ENCODE measurements around the gene ROBO1. TPM values are rescaled to one million over a fixed set of nuclear protein-coding genes. Genes with fewer than 3 reads are reported as not detected.

Gene ROBO1
- total RNA-seq, 1 donor from 2014 or later = 10.8 TPM

DNA sequence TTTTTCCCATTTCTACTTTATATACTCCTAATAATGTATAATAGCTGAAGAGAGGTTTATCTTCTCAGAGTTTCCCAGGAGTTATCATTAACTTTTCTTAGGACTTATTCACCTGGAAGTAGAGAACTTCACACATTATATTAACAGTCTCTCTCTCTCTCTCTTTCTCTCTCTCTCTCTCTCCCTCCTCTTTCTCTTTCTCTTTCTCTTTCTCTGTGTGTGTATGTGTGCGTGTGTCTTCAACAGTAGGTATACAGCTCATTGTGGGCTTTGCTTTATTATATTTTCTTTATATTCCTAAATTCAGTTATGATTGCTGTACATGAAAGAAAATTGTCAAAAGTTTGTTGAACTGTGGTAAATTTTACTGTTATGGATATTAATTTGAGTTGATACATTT lies 353.8 kb downstream of the ROBO1 start:
- DNase-seq (ENCODE audit: missing footprints) = no peak
- ATAC-seq = no peak
- intact Hi-C loops (cut with DNase I) = no loop called here

DNA sequence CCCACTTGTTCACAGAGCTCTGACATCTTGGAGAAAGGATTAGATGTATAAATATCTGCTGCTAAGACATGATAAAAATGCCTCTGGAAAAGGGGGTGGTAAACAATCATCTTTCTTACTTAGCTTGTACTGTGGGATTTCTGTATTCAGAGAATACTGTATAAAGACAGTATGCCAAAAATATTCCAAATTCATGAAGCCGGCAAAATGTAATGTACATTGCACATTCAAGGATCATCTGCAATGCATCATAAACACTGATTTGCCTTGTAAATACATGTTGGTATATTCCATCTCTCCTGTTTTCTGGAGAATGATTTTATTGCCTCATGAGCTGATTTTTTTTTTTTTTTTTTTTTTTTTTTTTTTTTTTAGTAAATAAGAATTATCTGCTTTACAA lies 355.3 kb downstream of the ROBO1 start:
- intact Hi-C loops (cut with DNase I) = no loop called here
- ATAC-seq = no peak
- DNase-seq (ENCODE audit: missing footprints) = no peak

DNA sequence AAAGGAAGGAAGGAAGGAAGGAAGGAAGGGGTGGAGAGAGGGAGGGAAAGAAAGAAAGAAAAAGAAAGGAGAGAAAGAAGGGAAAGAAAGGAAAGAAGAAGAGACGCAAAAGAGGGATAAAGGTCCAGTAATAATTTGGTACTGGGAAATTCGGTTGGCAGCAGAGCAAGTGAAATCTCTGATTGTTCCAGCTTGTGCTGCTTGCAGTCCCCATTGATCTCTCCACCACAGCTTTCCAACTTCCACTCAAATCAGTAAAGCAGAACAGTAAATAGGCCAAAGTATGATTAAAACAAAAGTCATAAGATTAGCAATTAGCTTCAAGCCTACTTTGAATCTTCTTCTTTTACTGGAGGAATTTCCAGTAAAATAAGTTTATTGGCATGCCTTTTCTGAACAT lies 357.2 kb downstream of the ROBO1 start:
- intact Hi-C loops (cut with DNase I) = no loop called here
- ATAC-seq = no peak
- DNase-seq (ENCODE audit: missing footprints) = no peak

DNA sequence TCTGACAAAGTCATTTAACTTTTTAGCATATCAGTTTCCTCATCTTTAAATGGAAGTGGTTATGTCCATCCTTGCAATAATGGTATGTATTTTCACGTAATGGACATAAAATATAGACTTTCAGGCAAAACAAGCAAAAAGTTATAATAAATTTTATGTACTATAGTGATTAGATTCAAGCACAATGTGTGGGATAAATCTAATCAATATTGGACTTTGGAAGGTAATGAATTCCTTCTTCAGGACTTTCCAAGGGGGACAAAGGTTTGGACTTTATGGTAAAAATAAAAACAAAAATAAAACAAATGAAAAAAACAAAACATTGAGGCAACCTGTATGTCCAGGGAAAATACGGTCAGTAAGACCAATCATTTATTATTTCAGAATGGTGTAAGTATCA lies 357.7 kb downstream of the ROBO1 start:
- intact Hi-C loops (cut with DNase I) = no loop called here
- DNase-seq (ENCODE audit: missing footprints) (no peak), ATAC-seq (no peak)

DNA sequence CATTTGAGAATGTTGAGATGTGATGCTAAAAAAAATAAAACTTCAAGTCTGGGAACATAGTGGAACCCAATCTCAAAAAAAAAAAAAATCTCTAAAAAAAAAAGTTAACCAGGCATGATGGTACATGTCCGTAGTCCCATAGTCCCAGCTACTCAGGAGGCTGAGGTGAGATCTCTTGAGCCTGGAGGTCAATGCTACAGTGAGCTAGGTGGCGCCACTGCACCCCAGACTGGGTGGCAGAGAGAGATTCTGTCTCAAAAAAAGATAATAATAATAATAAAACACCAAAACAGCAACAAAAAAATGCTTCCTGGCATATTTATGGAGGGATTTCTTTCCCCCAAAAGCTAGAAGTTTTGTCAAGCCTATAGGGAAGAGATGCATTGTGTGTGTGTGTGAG lies 361.6 kb downstream of the ROBO1 start:
- intact Hi-C loops (cut with DNase I) = no loop called here
- ATAC-seq (no peak), DNase-seq (ENCODE audit: missing footprints) (no peak)

DNA sequence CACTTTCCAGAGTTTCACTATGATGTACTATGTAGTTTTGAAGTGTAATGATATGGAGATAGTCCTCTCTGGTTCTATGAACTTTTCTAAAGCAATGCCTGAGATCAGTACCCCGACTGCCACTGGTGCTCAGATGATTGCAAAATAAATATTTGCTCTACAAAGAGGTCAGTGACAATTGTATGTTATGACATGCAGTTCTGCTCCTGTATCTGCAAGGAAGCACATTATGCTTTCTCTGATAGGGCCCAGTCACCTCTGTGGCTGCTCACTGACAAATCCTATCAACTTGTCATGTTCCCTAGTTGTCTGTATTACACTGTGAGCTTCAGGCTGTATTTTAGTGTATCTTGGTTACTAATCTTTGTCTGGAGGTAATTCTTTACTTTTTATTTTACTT lies 362.6 kb downstream of the ROBO1 start:
- intact Hi-C loops (cut with DNase I) = no loop called here
- ATAC-seq (no peak), DNase-seq (ENCODE audit: missing footprints) (no peak)

DNA sequence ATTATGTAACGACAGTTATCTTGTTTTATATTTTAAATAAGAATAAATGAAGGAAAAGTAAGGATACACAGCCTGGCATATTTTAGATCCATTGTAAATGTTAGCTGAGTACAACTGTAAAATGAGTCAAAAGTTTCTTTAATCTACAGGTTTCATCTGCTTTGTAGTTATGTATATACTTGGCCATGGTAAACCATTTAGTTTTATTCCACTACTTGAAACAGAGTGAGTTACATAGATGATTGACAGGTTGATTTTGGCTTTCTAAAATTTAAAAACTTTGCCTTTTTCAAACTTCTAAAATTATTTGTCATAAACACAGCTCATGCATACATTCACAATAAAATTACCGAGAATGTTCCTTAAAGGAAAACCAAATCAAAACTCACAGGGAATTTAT lies 371.2 kb downstream of the ROBO1 start:
- intact Hi-C loops (cut with DNase I) = no loop called here
- DNase-seq (ENCODE audit: missing footprints) = no peak
- no peak for ATAC-seq

DNA sequence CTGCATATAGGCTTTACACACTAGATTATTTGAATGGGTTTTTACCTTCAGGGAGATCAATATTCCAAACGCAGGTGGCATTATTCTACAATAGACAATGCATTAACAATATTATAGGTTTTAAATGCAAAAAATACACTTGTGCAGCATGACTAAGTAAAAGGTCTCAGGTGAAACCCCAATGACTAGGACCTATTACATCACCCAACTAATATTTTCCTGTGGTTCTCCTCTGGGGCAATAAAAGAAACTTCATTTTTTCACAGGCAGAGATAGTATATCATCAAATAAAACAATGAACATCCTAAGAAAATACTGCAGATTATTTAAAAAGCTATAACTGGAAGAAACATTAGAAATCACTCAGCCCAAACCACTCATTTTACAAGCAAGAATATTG lies 375.3 kb downstream of the ROBO1 start:
- intact Hi-C loops (cut with DNase I) = no loop called here
- no peak for ATAC-seq
- DNase-seq (ENCODE audit: missing footprints) = no peak

DNA sequence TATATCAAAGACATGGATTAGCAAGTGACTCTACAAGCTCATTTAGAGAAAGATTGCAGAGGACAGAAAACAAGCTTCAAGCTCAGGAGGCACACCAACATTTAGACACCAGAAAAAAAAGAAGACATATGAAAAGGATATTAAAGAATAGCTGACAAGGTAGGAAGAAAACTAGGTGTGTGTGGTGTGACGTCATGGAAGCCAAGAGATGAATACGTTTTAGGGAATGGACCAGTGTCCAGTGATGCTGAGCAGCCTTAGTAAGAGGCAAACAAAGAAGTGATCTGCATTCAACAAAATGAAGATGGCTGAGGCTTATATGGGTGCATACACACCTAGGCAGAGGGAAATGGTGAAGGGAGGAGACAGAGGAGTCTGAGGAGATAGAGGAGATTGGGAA lies 377.4 kb downstream of the ROBO1 start:
- intact Hi-C loops (cut with DNase I) = no loop called here
- no peak for DNase-seq (ENCODE audit: missing footprints)
- no peak for ATAC-seq

DNA sequence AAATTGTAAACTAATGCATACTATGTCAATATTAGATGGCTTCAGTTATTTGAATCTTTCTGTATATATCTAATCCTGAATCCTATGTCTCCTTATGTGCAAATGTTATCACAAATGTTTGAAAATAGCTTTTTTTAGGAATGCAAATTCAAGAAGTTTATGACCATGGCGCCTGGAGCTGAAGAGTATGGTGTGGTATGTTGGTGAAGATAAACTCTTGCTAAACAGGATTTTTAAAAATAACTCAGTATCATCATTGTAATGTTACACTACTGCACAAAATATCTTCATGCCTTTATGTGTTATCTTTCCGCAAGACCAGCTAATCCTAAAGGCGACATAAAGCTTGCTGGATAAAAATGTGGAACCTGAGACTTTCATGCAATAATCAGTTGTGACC lies 382.6 kb downstream of the ROBO1 start:
- intact Hi-C loops (cut with DNase I) = no loop called here
- no peak for DNase-seq (ENCODE audit: missing footprints)
- ATAC-seq = no peak

DNA sequence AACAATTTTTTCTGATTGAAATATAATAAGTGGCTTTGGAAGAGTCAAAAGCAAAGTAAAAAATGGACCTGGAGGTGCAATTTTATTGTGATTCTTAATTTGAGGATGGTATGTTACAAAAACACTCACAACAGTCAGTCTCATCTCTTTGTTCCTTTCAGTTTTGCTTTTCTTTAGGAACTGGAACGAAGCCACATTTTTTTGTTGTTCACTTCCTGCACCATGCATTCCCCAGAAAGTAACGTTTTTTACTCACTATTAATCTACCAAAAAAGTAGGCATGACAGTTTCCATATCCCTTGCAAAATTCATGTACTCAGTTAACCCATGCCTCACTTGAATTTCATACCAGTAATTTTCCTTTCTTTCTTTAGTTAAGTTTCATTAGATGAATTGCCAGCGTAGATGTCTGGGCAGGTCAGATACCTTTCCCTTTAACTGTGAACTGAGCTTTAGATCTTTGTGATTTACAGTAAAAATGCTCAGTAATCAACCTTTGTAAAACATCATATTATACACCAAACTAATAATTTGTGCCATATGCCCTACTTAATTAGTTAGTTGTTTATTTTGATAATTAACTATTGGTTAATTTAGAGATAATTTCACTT lies 384.3 kb downstream of the ROBO1 start:
- ATAC-seq = no peak
- no peak for DNase-seq (ENCODE audit: missing footprints)
- intact Hi-C loops (cut with DNase I) = no loop called here

DNA sequence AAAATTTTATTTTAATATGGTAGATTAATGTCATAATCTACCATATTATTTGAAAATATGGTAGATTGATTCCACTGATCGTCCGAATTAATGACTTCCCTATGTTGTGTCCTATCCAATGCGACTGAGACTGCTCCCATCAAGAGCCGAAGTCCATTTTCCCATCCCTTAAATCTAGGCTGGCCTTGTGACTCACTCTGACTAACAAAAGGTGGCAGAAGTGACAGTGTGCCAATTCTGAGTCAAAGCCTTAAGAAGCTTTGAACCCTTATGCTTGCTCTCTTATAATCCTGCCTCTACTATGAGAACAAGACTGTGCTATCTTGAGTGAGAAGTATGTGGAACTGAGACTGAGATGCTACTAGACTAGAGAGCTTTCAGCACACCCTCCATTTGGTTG lies 387.2 kb downstream of the ROBO1 start:
- ATAC-seq = no peak
- no peak for DNase-seq (ENCODE audit: missing footprints)
- intact Hi-C loops (cut with DNase I) = no loop called here

DNA sequence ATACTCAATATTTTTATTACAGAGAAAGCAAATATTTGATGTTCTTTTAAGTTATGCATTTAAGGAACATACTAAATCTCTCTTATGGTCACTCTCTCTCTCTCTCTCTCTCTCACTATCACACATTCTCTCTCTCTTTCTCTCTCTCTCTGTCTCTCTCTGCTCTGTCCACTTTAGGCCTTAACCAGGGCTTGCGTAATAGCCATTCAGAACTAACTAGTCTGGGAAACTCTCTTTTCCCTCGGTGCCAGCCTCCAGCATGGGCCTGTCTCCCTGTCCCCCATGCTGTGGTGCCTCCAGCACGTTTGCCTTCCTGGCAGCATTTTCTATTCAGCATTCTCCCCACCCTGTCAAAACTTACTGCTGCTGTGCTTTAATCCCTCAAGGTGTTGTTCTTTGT lies 389.7 kb downstream of the ROBO1 start:
- ATAC-seq = no peak
- DNase-seq (ENCODE audit: missing footprints) = no peak
- intact Hi-C loops (cut with DNase I) = no loop called here

DNA sequence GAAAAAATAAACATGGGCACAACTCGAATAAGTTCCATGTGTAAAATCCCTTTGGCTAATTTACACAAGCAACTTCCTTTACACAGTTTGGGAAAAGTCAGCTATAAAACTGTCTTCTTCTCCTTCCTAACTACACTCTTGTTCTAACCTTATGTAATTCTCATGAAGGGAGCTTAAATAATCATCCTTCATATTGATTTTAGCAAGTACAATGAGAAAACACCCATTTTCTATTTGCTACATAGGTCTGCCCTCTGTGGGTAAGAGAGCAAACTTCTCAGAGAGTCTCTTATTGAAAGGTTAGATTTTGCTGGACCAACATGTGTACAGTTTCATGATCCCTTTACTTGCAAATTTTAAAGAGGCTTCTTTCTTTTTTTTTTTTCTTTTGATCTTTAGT lies 398.5 kb downstream of the ROBO1 start:
- intact Hi-C loops (cut with DNase I) = no loop called here
- DNase-seq (ENCODE audit: missing footprints) = no peak
- no peak for ATAC-seq

DNA sequence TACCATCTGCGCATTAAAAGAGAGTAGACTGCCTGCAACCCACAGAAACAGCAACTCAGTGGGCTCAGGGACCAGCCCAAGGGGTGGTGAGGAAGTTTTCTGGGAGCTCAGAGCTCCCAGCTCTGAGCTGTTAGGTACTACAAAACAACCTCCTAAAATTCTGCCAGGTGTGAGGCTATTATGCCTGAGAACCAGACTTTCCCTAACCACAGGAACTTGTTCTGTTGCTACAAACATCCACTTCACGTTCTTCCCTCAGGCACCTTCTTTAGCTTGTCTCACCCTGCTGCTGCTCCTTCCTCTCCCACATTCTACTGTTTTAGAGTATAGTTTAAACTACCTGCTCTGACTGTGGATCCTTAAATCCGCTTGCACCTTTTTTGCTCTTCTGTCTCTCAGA lies 399.4 kb downstream of the ROBO1 start:
- intact Hi-C loops (cut with DNase I) = no loop called here
- ATAC-seq (no peak), DNase-seq (ENCODE audit: missing footprints) (no peak)

DNA sequence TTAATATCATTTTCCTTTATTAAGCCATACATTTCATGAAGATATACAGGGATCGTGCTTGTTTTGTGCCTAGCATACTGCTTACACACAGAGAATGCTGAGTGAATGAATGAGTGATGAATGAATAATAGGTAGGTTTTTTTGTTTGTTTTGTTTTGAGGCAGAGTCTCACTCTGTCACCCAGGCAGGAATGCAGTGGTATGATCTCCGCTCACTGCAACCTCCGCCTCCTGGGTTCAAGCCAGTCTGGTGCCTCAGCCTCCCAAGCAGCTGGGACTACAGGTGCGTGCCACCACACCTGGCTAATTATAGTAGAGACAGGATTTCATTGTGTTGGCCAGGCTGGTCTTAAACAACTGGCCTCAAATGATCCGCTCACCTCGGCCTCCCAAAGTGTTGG lies 400.0 kb downstream of the ROBO1 start:
- intact Hi-C loops (cut with DNase I) = no loop called here
- ATAC-seq = no peak
- no peak for DNase-seq (ENCODE audit: missing footprints)

DNA sequence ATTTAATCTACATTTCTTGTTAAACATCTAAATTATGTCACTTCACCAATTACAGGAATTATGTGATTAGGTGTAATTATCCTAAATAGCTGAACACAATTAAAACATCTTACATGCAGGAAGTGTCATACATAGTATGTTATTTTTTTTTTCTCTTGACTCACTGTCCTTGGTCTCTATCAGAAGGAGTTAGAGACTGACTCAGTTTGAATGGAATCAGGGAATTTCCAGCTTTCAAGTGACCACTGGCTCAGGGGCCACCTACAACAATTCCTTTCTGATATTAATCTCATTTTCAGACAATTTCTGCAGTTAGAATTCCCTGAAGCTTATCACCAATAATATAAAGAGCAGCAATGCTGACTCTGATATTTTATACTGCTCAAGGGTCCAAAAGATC lies 400.7 kb downstream of the ROBO1 start:
- ATAC-seq (no peak), DNase-seq (ENCODE audit: missing footprints) (no peak)
- intact Hi-C loops (cut with DNase I) = no loop called here

DNA sequence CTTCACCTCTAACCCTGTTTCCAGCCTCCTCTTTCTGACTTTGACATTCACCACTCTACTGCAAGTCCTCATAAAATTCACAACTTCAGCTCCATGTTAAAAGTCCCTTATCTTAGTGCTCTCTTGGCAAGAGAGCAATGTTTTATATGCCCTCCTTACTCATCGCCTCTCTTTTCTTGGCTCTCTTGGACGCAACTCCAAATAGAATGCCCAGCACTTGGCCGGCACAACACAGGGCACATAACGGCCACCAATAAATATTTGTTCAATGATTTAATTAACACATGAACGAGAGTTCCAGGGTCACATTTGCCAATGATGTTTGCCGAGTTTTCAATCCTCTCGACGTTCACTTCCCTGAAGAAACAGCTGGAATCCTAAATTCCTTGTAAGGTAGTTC lies 401.4 kb downstream of the ROBO1 start:
- no peak for ATAC-seq
- no peak for DNase-seq (ENCODE audit: missing footprints)
- intact Hi-C loops (cut with DNase I) = no loop called here

DNA sequence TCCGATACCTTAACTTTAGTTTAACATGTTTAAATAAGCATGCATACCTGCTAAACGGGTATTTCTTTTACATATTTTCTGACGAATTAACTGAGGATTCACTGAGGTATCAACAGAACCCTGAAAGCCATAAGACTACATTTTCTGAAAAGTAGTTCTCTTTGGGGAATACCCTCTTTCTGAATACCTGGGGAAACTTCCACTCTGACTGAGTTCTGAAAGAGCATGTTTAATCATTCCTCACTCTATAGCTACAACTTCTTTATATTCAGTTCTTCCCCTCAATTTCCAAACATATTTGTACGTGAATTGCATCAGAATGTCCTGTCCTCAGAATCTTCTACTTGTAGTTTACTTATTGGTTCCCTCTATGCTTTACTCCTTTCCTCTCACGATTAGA lies 403.0 kb downstream of the ROBO1 start:
- DNase-seq (ENCODE audit: missing footprints) (no peak), ATAC-seq (no peak)
- intact Hi-C loops (cut with DNase I) = loop anchor here (5.0 kb wide), 1 partner anchor 707 kb away; no protein-coding TSS in a partner anchor

DNA sequence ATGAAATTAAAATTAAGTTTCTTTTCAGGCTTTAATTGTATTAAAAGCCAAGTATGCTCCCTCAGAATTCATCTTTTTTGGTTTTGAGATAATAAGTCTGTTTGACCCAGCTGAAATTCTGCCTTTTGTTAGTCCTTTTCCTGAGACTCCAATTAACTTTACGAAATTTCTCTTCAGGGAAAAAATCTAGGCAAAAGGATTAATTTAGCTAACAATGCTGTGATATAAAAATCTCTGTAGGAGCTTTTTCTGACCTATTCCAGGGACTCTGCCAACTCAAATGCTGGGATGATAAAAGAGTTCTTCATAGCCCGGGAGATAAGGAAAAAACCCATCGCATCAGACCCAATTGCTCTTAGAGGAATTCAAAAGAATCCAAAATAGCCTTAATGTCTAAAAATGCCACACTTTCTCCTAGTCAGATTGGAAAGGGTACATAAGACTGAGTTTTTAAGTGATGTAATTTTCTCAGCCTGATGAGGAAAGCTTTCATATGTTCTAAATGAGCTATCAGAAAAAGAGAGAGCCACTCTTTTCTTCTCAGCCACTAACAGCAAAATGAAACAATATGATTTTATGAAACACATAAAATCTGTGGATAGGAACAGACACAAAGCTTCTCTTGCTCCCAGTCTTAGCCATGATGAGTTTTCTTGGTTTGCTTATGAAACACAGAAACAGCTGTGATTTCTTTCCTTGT lies 405.1 kb downstream of the ROBO1 start:
- ATAC-seq (no peak), DNase-seq (ENCODE audit: missing footprints) (no peak)
- intact Hi-C loops (cut with DNase I) = loop anchor here (2.0 to 5.0 kb wide), 2 partner anchors 276 to 705 kb away; no protein-coding TSS in a partner anchor

Data from Right ventricle myocardium inferior (tissue), 1 donor.